ENCODE measurements around the gene MORN1.

Gene MORN1

DNA sequence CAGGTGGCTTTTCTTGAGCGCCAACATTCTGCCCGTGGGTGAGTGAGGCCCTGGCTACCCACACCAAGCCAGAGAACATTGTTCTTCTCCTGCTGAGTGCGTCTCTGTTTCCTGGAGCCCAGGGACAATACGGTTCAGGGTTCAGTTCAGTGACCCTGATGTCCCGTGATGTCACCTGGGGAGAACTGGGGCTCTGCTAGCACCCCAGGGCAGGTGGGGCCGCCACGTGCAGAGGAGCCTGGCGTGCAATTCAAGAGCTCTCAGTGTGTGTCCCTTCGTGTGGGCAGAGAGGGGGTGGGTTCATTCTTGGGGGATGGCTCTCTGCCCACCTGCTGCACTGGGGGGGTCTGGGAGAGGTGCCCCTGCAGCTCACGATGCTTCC is 39.2 kb upstream of the MORN1 start:
- Histone ChIP-seq H3K36me3 (ENCODE audit: low read length) (no peaks in the 10 kb centered on the region), H3K27ac (ENCODE audit: low read depth, low read length) (no peak overlapping the region), H3K4me3 (ENCODE audit: insufficient read depth, low read length, poor library complexity, severe bottlenecking) (no peak overlapping the region), H3K9ac (ENCODE audit: low read length) (no peak overlapping the region), H3K9me2 (replicated peaks; ENCODE audit: insufficient read depth, low read length) (no peaks in the 10 kb centered on the region), H3K9me3 (ENCODE audit: insufficient read depth, low read length) (no peaks in the 10 kb centered on the region), H3K27me3 (ENCODE audit: low read length) (no peaks in the 10 kb centered on the region), H2AFZ (ENCODE audit: low read depth, low read length, severe bottlenecking) (no peak overlapping the region), H3K79me2 (ENCODE audit: insufficient read depth, low read length) (no peaks in the 10 kb centered on the region), H3K4me2 (ENCODE audit: low read depth, low read length, poor library complexity, severe bottlenecking) (no peak overlapping the region), H4K20me1 (ENCODE audit: low read depth, low read length) (no peaks in the 10 kb centered on the region), H3F3A (ENCODE audit: insufficient read depth) (no peaks in the 10 kb centered on the region)
- TF ChIP-seq, protein P1, sequence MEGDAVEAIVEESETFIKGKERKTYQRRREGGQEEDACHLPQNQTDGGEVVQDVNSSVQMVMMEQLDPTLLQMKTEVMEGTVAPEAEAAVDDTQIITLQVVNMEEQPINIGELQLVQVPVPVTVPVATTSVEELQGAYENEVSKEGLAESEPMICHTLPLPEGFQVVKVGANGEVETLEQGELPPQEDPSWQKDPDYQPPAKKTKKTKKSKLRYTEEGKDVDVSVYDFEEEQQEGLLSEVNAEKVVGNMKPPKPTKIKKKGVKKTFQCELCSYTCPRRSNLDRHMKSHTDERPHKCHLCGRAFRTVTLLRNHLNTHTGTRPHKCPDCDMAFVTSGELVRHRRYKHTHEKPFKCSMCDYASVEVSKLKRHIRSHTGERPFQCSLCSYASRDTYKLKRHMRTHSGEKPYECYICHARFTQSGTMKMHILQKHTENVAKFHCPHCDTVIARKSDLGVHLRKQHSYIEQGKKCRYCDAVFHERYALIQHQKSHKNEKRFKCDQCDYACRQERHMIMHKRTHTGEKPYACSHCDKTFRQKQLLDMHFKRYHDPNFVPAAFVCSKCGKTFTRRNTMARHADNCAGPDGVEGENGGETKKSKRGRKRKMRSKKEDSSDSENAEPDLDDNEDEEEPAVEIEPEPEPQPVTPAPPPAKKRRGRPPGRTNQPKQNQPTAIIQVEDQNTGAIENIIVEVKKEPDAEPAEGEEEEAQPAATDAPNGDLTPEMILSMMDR (IDR thresholded peaks at IDR 0.05; ENCODE audit: insufficient read depth, low read length, poor library complexity, severe bottlenecking) = no peak
- TF ChIP-seq EZH2phosphoT487 (conservative IDR thresholded peaks at IDR 0.05; ENCODE audit: low read length) = no peak

DNA sequence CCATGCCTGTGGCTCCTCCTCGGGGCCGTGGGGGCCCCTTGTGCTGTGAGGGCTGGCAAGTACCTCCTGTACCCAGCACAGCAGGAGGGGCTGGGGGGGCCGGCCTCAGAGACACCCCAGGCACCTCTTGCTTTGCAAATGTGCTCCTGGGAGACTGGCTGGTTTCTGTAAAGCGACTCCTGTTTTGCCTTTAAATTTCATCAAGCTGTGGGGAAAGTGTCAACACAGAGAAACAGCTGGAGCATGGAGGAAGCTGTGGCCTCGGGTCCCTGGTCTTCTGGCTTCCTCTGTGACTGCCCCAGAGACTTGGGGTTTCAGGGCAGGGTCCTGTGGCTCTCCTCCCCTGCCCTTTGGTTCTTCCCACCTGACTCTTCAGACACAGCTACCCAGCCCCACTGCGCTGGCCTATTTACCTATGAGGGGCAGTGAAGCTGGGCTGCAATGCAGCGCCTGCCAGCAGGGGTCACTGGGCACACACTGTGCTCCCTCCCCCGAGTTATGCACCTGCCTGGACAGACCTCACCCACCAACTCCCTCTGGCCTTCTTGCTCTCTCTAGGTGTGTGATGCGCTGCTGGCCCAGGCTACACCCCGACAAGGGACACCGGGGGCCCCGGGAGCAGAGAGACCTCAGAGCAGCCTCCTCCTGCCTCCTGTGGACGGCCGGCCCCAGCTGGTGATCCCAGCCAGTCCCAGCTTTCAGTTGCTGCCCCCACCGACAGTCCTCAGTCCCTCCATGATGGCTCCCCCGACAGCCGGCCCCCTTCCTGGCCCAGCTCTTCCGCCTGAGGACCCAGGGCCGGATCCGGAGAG is 38.6 kb upstream of the MORN1 start:
- TF ChIP-seq, protein P1 (IDR thresholded peaks at IDR 0.05; ENCODE audit: insufficient read depth, low read length, poor library complexity, severe bottlenecking) = no peak
- TF ChIP-seq EZH2phosphoT487 (conservative IDR thresholded peaks at IDR 0.05; ENCODE audit: low read length) = no peak
- Histone ChIP-seq H3K27me3 (ENCODE audit: low read length) (no peaks in the 10 kb centered on the region), H3K36me3 (ENCODE audit: low read length) (no peaks in the 10 kb centered on the region), H3K9ac (ENCODE audit: low read length) (no peak overlapping the region), H2AFZ (ENCODE audit: low read depth, low read length, severe bottlenecking) (no peak overlapping the region), H4K20me1 (ENCODE audit: low read depth, low read length) (no peaks in the 10 kb centered on the region), H3F3A (ENCODE audit: insufficient read depth) (no peaks in the 10 kb centered on the region), H3K9me3 (ENCODE audit: insufficient read depth, low read length) (no peaks in the 10 kb centered on the region), H3K9me2 (replicated peaks; ENCODE audit: insufficient read depth, low read length) (no peaks in the 10 kb centered on the region), H3K79me2 (ENCODE audit: insufficient read depth, low read length) (no peaks in the 10 kb centered on the region), H3K4me3 (ENCODE audit: insufficient read depth, low read length, poor library complexity, severe bottlenecking) (no peak overlapping the region), H3K4me2 (ENCODE audit: low read depth, low read length, poor library complexity, severe bottlenecking) (no peak overlapping the region), H3K27ac (ENCODE audit: low read depth, low read length) (no peak overlapping the region)

DNA sequence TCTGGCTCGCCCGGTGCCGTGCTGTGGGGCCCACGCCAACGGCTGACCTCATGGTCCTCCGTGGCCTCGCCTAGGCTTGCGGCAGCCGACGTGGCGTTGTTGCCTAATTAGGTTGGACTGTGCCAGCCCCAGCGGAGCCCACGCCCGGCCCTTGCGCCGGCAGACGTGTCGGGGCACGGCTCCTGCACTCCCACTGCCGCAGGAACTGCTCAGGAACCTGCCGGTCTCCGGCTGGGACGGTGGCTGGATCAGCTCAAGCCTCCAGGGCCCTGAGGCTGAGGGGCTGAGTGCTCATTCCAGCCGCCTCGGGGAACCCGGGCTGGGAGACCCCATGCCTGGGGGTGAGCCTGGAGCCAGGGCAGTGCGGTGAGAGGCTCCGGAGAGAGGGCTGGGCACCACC is 37.1 kb upstream of the MORN1 start:
- Histone ChIP-seq H3K79me2 (ENCODE audit: insufficient read depth, low read length) (no peaks in the 10 kb centered on the region), H4K20me1 (ENCODE audit: low read depth, low read length) (no peaks in the 10 kb centered on the region), H3F3A (ENCODE audit: insufficient read depth) (no peaks in the 10 kb centered on the region), H3K9ac (ENCODE audit: low read length) (no peak overlapping the region), H3K4me2 (ENCODE audit: low read depth, low read length, poor library complexity, severe bottlenecking) (no peak overlapping the region), H2AFZ (ENCODE audit: low read depth, low read length, severe bottlenecking) (no peak overlapping the region), H3K27me3 (ENCODE audit: low read length) (no peaks in the 10 kb centered on the region), H3K9me2 (replicated peaks; ENCODE audit: insufficient read depth, low read length) (no peaks in the 10 kb centered on the region), H3K27ac (ENCODE audit: low read depth, low read length) (no peak overlapping the region), H3K36me3 (ENCODE audit: low read length) (no peaks in the 10 kb centered on the region), H3K9me3 (ENCODE audit: insufficient read depth, low read length) (no peaks in the 10 kb centered on the region), H3K4me3 (ENCODE audit: insufficient read depth, low read length, poor library complexity, severe bottlenecking) (no peak overlapping the region)
- no peak for TF ChIP-seq EZH2phosphoT487 (conservative IDR thresholded peaks at IDR 0.05; ENCODE audit: low read length)
- TF ChIP-seq, protein P1 (IDR thresholded peaks at IDR 0.05; ENCODE audit: insufficient read depth, low read length, poor library complexity, severe bottlenecking) = no peak
